ENCODE results near the gene IKZF1.

DNA sequence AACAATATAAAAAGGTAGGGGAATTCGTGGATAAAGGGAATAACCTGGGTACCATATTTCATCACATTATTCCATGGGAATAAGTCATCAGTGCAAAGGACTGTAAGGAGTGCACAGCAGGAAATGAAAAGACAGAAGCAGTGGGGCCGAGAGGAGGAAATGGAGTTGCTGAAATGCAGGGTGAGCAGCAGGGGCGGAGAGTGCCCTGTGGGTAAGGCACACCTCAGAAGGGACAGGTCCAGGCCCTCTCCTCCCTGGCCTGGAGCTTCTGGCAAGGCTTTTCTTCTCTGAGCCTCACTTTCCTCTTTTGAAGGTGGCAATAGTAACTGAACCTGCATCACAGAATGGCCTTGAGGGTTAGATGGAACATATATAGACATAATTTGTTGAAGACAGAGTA, 26.2 kb downstream of the IKZF1 start:
- TF ChIP-seq, protein P1, sequence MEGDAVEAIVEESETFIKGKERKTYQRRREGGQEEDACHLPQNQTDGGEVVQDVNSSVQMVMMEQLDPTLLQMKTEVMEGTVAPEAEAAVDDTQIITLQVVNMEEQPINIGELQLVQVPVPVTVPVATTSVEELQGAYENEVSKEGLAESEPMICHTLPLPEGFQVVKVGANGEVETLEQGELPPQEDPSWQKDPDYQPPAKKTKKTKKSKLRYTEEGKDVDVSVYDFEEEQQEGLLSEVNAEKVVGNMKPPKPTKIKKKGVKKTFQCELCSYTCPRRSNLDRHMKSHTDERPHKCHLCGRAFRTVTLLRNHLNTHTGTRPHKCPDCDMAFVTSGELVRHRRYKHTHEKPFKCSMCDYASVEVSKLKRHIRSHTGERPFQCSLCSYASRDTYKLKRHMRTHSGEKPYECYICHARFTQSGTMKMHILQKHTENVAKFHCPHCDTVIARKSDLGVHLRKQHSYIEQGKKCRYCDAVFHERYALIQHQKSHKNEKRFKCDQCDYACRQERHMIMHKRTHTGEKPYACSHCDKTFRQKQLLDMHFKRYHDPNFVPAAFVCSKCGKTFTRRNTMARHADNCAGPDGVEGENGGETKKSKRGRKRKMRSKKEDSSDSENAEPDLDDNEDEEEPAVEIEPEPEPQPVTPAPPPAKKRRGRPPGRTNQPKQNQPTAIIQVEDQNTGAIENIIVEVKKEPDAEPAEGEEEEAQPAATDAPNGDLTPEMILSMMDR (conservative IDR thresholded peaks at IDR 0.05 in 1 of 2, IDR thresholded peaks at IDR 0.05 in 1 of 2; ENCODE audit: low read depth in 1 of 2, low read length in 2 of 2): no peak
- TF ChIP-seq EZH2 (IDR thresholded peaks at IDR 0.05; ENCODE audit: low read length, missing control alignments): no peak
